Keratinocyte (primary cell): ENCODE data around the gene SLX4IP. TPM values are rescaled to one million over a fixed set of nuclear protein-coding genes. Genes with fewer than 3 reads are reported as not detected.

Experiments used
- DNase-seq: peaks from one replicate; pipeline ENCODE4 v3.0.0-alpha.2; 2011; ENCODE audit warnings: low read depth, missing footprints, low spot score
- FAIRE-seq: peaks from 2 replicates; lab custom pipeline; 2011; peaks lifted over from hg19 to GRCh38; lab: Jason Lieb, UNC
- H2AFZ ChIP-seq: 2 replicates; pipeline ENCODE4 v1.6.0; 2012; ENCODE audit warnings: low read length, control low read depth, inconsistent platforms; ENCODE audit not compliant: control insufficient read depth
- H3K27ac ChIP-seq: 2 replicates; pipeline ENCODE4 v1.5.1; 2011; ENCODE audit warnings: low read length; ENCODE audit not compliant: control insufficient read depth, insufficient read depth
- H3K27me3 ChIP-seq: 3 replicates; pipeline ENCODE4 v1.6.0; 2011; ENCODE audit warnings: low read length; ENCODE audit not compliant: control insufficient read depth, insufficient read depth; ENCODE audit errors: extremely low read depth
- H3K36me3 ChIP-seq, 2 experiments: 2 replicates in 1 of 2; 3 replicates in 1 of 2; pipeline ENCODE4 v1.5.1; 2011; ENCODE audit warnings: low read length in 2 of 2, mild to moderate bottlenecking in 1 of 2; ENCODE audit not compliant: control insufficient read depth in 2 of 2, insufficient read depth in 2 of 2; ENCODE audit errors: extremely low read depth in 1 of 2
- H3K4me1 ChIP-seq: 3 replicates; pipeline ENCODE4 v1.5.1; 2011; ENCODE audit warnings: low read length; ENCODE audit not compliant: control insufficient read depth, insufficient read depth; ENCODE audit errors: extremely low read depth
- H3K4me2 ChIP-seq: 3 replicates; pipeline ENCODE4 v1.6.0; 2011; ENCODE audit warnings: low read depth, low read length; ENCODE audit not compliant: control insufficient read depth, insufficient read depth; ENCODE audit errors: extremely low read depth
- H3K4me3 ChIP-seq, 3 experiments: fragments of 200-600 bp in 1 of 3; sonication (generic) in 1 of 3; 2 replicates in 2 of 3; 3 replicates in 1 of 3; pipeline ENCODE4 v1.5.1; 2011 to 2016; ENCODE audit warnings: low read length in 3 of 3, mild to moderate bottlenecking in 3 of 3, control low read depth in 2 of 3, inconsistent platforms in 1 of 3, low read depth in 1 of 3, mixed read lengths in 1 of 3, mixed run types in 1 of 3, moderate library complexity in 1 of 3; ENCODE audit not compliant: control insufficient read depth in 2 of 3, insufficient read depth in 2 of 3; ENCODE audit errors: extremely low read depth in 1 of 3
- H3K79me2 ChIP-seq: 2 replicates; pipeline ENCODE4 v1.6.0; 2012; ENCODE audit warnings: low read length; ENCODE audit not compliant: control insufficient read depth, insufficient read depth
- H3K9ac ChIP-seq: 3 replicates; pipeline ENCODE4 v1.6.0; 2011; ENCODE audit warnings: low read length; ENCODE audit not compliant: control insufficient read depth, insufficient read depth; ENCODE audit errors: extremely low read depth
- H3K9me1 ChIP-seq: 3 replicates; pipeline ENCODE4 v1.6.0; 2011; ENCODE audit warnings: low read length; ENCODE audit not compliant: control insufficient read depth, insufficient read depth; ENCODE audit errors: extremely low read depth
- H3K9me3 ChIP-seq: 2 replicates; pipeline ENCODE4 v1.5.1; 2012; ENCODE audit warnings: low read depth, low read length; ENCODE audit not compliant: control insufficient read depth
- H4K20me1 ChIP-seq: 3 replicates; pipeline ENCODE4 v1.6.0; 2011; ENCODE audit warnings: low read length; ENCODE audit not compliant: control insufficient read depth, insufficient read depth; ENCODE audit errors: extremely low read depth
- CTCF ChIP-seq, 3 experiments: IDR thresholded peaks in 1 of 3; conservative IDR thresholded peaks in 1 of 3; optimal IDR thresholded peaks in 1 of 3; 2 replicates in 2 of 3; 3 replicates in 1 of 3; pipeline versions ENCODE3 to v1.5.1; 2011; ENCODE audit warnings: low read length in 3 of 3, mild to moderate bottlenecking in 3 of 3, moderate library complexity in 2 of 3, control low read depth in 1 of 3, inconsistent platforms in 1 of 3; ENCODE audit not compliant: insufficient read depth in 2 of 3; ENCODE audit errors: extremely low read depth in 1 of 3
- EZH2 ChIP-seq: IDR thresholded peaks from one replicate; pipeline ENCODE4 v1.6.1; 2012; ENCODE audit warnings: inconsistent platforms, mild to moderate bottlenecking, low read length, moderate library complexity
- dilution Hi-C: fragments of 300-500 bp; cut with MboI; formaldehyde crosslinking; loops from one replicate; pipeline ENCODE4 v1.7.0; 2020; ENCODE audit warnings: low sequenced_read_pairs; ENCODE audit not compliant: extremely low pct_ligation_motif_present
- polyA plus RNA-seq, 5 experiments: library from polyadenylated mRNA; depleted of rRNA in 3 of 5; stranded (reverse) in 3 of 5; stranded (forward) in 1 of 5; unstranded in 1 of 5; fragments of >200 nt; gene quantifications; 1 replicate in 1 of 5; 2 replicates in 3 of 5; 3 replicates in 1 of 5; pipeline versions ENCODE4 v1.2.1 to v1.2.3, GENCODE V29; 2011 to 2012; ENCODE audit warnings: missing spikeins in 2 of 5, low read depth in 1 of 5, low replicate concordance in 1 of 5

The SLX4IP gene
- polyA plus RNA-seq, 1 donor (not counting 4 experiments of a cell fraction or from before 2014, with no cell fraction given) = 3.0 TPM

- TF ChIP-seq CTCF (optimal IDR thresholded peaks at IDR 0.05 in 1 of 3, IDR thresholded peaks at IDR 0.05 in 1 of 3, conservative IDR thresholded peaks at IDR 0.05 in 1 of 3; ENCODE audit: extremely low read depth in 1 of 3, insufficient read depth in 2 of 3, low read length in 3 of 3) (no peak), EZH2 (no peak)
- H3K36me3 ChIP-seq = no peaks in the 10 kb centered on the region
- H3K4me3 ChIP-seq = no peak overlapping the region
- H4K20me1 ChIP-seq = no peaks in the 10 kb centered on the region
- H3K27me3 ChIP-seq = no peaks in the 10 kb centered on the region
- peaks cover 2% of the 10 kb centered on the region for H3K79me2 ChIP-seq
- FAIRE-seq (peak; percentile 58), DNase-seq (no peak)
- H3K4me1 ChIP-seq = peaks cover 41% of the 10 kb centered on the region
- peak overlapping the region; percentile 18 for H3K4me2 ChIP-seq
- H3K27ac ChIP-seq = no peak overlapping the region
- H2AFZ ChIP-seq = no peak overlapping the region
- dilution Hi-C loops = no loop called here
- no peaks in the 10 kb centered on the region for H3K9me3 ChIP-seq
- H3K9me1 ChIP-seq = no peaks in the 10 kb centered on the region
- H3K9ac ChIP-seq = no peak overlapping the region
Observed at GRCh38 chr20:10513931-10514575, 78.9 kb downstream of the SLX4IP start.

- Histone ChIP-seq H4K20me1 (no peaks in the 10 kb centered on the region), H2AFZ (no peak overlapping the region), H3K27ac (no peak overlapping the region), H3K27me3 (no peaks in the 10 kb centered on the region), H3K4me1 (peaks cover 48% of the 10 kb centered on the region), H3K4me3 (no peak overlapping the region), H3K9me3 (no peaks in the 10 kb centered on the region), H3K4me2 (no peak overlapping the region), H3K79me2 (no peaks in the 10 kb centered on the region), H3K36me3 (no peaks in the 10 kb centered on the region), H3K9me1 (no peaks in the 10 kb centered on the region), H3K9ac (no peak overlapping the region)
- no peak for DNase-seq
- dilution Hi-C loops = no loop called here
- no peak for FAIRE-seq
- no peak for TF ChIP-seq EZH2
- no peak for TF ChIP-seq CTCF (optimal IDR thresholded peaks at IDR 0.05 in 1 of 3, IDR thresholded peaks at IDR 0.05 in 1 of 3, conservative IDR thresholded peaks at IDR 0.05 in 1 of 3; ENCODE audit: extremely low read depth in 1 of 3, insufficient read depth in 2 of 3, low read length in 3 of 3)
Observed at GRCh38 chr20:10516529-10516928, 81.4 kb downstream of the SLX4IP start.
